Measurements from ENCODE around the gene GALT. TPM values are rescaled to one million over a fixed set of nuclear protein-coding genes. Genes with fewer than 3 reads are reported as not detected.

The GALT gene
- total RNA-seq, 2 donors from 2014 or later: 30.9 to 35.0 TPM

DNA sequence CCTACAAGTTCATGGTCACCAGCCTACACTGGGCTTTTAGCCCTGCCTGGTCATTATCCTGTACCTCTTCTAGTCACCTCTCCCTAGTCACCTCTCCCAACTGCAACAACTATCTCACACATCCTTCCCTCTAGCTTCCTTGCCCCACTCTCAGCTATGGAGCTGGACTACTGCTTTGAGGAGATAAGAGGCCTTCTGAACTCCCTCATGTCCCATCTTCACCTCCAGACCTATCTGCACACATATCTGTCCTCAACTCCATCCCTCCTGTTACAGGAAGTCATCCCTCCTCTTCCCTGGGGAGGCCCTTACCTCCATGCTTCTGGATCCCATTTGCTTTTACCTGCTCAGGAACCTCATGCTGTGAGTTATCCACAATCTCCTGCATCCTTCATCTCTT, 40.3 kb upstream of the GALT start:
- H3K27me3 ChIP-seq: no peaks in the 10 kb centered on the region

DNA sequence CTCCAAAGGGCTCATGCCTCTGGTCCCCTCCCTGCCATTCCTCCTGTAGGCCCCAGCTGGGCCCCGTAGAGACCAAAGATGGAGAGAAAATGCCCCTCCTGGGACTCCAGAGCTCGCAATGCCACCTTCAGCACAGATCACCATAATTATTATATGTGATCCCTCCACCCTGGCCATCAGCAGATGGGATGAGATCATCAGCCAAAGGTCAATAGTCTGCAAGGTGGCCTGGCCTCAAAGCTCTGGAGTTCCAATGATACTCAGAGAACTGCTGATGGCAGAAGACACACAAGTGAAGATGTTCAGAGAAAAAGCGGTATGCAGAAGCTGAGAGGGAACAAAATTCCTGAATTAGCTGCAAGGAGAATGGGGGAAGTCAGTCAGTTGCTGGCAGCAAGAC, 39.6 kb upstream of the GALT start:
- Histone ChIP-seq H3K27ac (no peak overlapping the region), H3K27me3 (no peaks in the 10 kb centered on the region), H3K4me1 (peaks cover 0 to 18% of the 10 kb centered on the region in 2 donors), H3K4me3 (no peak overlapping the region), H3K36me3 (no peaks in the 10 kb centered on the region), H3K9me3 (no peaks in the 10 kb centered on the region)
- TF ChIP-seq, protein P1, sequence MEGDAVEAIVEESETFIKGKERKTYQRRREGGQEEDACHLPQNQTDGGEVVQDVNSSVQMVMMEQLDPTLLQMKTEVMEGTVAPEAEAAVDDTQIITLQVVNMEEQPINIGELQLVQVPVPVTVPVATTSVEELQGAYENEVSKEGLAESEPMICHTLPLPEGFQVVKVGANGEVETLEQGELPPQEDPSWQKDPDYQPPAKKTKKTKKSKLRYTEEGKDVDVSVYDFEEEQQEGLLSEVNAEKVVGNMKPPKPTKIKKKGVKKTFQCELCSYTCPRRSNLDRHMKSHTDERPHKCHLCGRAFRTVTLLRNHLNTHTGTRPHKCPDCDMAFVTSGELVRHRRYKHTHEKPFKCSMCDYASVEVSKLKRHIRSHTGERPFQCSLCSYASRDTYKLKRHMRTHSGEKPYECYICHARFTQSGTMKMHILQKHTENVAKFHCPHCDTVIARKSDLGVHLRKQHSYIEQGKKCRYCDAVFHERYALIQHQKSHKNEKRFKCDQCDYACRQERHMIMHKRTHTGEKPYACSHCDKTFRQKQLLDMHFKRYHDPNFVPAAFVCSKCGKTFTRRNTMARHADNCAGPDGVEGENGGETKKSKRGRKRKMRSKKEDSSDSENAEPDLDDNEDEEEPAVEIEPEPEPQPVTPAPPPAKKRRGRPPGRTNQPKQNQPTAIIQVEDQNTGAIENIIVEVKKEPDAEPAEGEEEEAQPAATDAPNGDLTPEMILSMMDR (IDR thresholded peaks at IDR 0.05): no peak
- DNase-seq (ENCODE audit: low spot score): no peak

More for the DNA sequence above, 40.3 kb upstream of the GALT start:
- H3K27ac ChIP-seq: no peak overlapping the region
- H3K4me1 ChIP-seq: peaks cover 0 to 12% of the 10 kb centered on the region in 2 donors
- H3K4me3 ChIP-seq: no peak overlapping the region
- TF ChIP-seq, protein P1 (IDR thresholded peaks at IDR 0.05): no peak
- no peak for DNase-seq (ENCODE audit: low spot score)
- no peaks in the 10 kb centered on the region for H3K9me3 ChIP-seq
- H3K36me3 ChIP-seq: no peaks in the 10 kb centered on the region

DNA sequence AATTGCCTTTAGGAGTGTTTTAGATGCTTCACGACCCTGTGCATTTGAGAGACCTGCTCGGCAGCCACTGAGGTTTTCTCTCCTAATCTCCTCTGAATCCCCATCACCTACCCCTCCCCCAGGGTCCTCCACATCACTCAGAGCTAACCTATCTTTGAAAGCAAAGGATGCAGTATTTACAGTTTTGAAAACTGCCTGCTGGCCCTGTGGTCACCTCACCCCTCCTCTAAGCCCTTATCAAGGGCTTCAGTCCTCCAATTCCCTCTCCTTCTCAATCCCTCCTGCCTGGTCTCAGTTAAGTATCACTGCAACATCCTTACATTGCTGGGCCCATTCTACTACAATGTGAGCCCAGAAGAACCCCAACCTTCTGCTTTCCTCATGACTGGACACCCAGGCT, 39.1 kb upstream of the GALT start:
- no peaks in the 10 kb centered on the region for H3K9me3 ChIP-seq
- no peak overlapping the region for H3K4me3 ChIP-seq
- H3K27me3 ChIP-seq: no peaks in the 10 kb centered on the region
- H3K27ac ChIP-seq: no peak overlapping the region
- no peaks in the 10 kb centered on the region for H3K36me3 ChIP-seq
- H3K4me1 ChIP-seq: peaks cover 0 to 20% of the 10 kb centered on the region in 2 donors
- DNase-seq (ENCODE audit: low spot score): no peak
- TF ChIP-seq, protein P1 (IDR thresholded peaks at IDR 0.05): no peak

DNA sequence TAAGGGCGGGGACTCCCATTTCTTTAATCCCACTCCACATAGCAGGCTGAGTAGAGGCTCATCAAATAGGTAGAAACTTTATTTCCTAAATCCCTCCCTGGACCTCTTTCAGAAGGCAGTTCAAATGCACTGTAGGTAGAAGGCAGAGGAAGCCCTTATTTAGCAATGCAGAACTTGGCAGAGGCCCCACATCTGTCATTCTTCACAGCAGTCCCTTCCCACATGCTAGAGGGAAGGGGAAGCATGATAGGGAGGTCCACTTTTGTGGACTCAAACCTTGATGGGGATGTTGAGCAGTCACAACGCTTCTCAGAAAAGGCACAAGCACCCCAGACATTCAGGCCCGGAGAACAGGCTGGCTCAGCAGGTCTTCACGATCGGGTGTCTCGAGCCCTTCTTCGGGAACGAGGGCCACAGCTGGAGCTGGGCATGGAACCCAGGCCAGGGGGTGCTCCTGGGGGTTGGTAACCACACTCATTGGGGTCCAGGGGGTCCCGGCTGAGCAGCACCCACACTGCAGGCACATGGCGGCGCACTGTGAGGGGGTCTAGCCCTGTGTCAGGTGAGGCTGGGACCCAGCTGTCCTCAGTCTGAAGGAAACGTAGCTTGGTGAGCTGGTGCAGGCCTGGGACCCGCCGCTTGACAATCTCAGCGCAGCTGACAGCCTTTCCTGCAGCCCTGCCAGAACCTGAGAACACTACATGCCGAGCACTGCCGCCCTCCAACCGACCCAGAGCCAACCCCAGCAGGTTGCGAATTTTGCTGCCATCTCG, 35.9 kb upstream of the GALT start:
- Histone ChIP-seq H3K27me3 (no peaks in the 10 kb centered on the region), H3K9me3 (no peaks in the 10 kb centered on the region), H3K4me1 (peaks cover 0 to 28% of the 10 kb centered on the region in 2 donors), H3K4me3 (peak overlapping the region; percentile 75 to 81), H3K36me3 (peaks cover 13% of the 10 kb centered on the region), H3K27ac (peak overlapping the region in 1 of 2 donors; percentile 92)
- TF ChIP-seq, protein P1 (IDR thresholded peaks at IDR 0.05): no peak
- no peak for DNase-seq (ENCODE audit: low spot score)

DNA sequence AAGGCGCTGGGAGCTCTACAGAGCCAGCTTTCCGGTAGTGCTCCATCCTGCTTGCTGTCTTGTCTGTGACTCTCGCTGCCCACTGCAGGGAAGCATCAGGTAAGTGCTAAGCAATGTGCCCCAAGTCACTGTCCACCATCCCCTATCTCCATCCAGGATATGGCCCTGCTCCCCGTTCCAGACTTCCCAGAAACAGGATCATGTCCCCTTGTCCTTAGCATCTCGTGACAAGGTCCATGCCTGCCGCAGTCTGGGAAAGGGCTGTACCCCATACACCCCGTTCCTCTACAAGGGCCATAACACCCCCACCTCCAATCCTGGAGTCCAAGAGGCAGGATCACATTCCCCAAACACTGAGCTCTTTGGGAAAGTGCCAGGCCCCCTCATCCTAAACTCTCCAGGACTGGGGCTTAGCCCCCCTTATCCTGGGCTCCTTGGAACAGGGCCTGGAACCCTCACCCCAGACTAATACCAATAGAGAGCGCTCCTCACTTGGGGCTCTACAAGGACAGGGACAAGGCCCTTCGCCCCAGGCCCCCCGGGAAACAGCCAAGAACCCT, 35.1 kb upstream of the GALT start:
- TF ChIP-seq, protein P1 (IDR thresholded peaks at IDR 0.05): no peak
- Histone ChIP-seq H3K27me3 (no peaks in the 10 kb centered on the region), H3K9me3 (no peaks in the 10 kb centered on the region), H3K36me3 (peaks cover 19% of the 10 kb centered on the region), H3K4me1 (peaks cover 0 to 28% of the 10 kb centered on the region in 2 donors), H3K4me3 (peak overlapping the region; percentile 75 to 81), H3K27ac (peak overlapping the region; percentile 92)
- DNase-seq (ENCODE audit: low spot score): no peak

All from right atrium auricular region (tissue), 2 donors.